HFF-Myc (cell line): ENCODE data around the gene IRS1.

Experiments used
- DNase-seq: peaks from one replicate; pipeline ENCODE4 v3.0.0-alpha.2; 2011; ENCODE audit warnings: low read depth; ENCODE audit errors: extremely low read depth
- H3K4me3 ChIP-seq: replicated peaks from 2 replicates; pipeline ENCODE4 v1.5.1; 2011; ENCODE audit warnings: low read depth, mild to moderate bottlenecking, control low read depth, low read length
- TF ChIP-seq, protein P1 (sequence below): IDR thresholded peaks from 2 replicates; pipeline ENCODE4 v1.5.1; 2012; ENCODE audit warnings: mild to moderate bottlenecking, low read depth, low read length, control low read depth; ENCODE audit errors: missing control alignments

The IRS1 gene

DNA sequence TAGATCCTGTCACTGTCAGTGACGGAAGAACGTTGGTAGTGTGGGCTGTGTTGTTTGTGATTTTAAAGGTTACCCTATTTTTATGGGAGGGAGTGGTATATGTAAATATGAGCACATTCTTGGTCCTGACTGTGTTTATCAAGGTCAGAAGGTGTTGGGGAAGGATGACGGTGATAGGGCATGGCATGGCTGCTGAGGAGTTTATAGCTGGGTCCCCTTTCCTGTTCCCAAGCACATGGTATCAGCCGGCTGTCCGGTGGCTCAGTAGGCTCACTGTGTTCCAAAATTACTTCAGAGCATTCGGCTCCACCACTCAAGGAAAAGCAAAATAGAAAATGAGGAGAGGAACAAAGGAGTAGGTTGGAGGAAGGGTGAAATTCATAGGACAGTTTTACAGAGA, 28.6 kb downstream of the IRS1 start:
- DNase-seq: no peak
- H3K4me3 ChIP-seq: no peak overlapping the region
- TF ChIP-seq, protein P1, sequence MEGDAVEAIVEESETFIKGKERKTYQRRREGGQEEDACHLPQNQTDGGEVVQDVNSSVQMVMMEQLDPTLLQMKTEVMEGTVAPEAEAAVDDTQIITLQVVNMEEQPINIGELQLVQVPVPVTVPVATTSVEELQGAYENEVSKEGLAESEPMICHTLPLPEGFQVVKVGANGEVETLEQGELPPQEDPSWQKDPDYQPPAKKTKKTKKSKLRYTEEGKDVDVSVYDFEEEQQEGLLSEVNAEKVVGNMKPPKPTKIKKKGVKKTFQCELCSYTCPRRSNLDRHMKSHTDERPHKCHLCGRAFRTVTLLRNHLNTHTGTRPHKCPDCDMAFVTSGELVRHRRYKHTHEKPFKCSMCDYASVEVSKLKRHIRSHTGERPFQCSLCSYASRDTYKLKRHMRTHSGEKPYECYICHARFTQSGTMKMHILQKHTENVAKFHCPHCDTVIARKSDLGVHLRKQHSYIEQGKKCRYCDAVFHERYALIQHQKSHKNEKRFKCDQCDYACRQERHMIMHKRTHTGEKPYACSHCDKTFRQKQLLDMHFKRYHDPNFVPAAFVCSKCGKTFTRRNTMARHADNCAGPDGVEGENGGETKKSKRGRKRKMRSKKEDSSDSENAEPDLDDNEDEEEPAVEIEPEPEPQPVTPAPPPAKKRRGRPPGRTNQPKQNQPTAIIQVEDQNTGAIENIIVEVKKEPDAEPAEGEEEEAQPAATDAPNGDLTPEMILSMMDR: no peak

DNA sequence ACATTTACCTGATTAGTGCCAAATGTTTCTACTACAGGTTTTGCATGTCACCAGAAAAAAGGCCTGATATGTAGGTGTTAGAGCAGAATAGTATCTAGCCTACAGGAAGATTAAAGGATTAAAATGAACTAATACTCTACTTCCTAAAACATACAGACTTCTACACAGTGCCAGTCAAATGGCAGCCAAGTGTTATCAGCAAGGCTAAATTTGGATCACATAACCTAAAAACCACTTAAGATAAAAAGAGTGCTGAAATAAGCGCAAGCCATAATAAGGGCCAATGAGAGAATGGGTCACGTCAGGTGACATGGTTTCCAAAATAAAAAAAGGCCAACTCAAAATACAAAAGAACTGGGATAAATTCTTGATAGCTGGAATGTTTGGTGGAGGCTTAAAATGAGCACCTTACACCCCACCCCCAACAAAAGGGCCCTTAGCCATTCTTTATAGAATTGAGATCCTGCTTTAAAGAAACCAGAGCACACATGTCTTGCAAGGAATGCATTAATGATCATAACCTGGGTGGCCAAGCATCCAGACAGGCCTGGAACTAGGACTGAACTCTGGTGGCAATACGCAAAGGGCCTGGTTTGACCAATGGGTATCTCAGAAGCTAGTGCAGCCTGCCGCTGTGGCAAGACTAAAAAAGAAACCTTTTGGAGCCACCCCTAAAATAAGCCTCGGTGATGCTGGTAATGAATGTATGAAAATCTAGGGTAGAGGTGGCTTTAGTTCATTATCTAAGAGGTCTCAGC, 32.4 kb downstream of the IRS1 start:
- no peak for DNase-seq
- H3K4me3 ChIP-seq: no peak overlapping the region
- TF ChIP-seq, protein P1: no peak

DNA sequence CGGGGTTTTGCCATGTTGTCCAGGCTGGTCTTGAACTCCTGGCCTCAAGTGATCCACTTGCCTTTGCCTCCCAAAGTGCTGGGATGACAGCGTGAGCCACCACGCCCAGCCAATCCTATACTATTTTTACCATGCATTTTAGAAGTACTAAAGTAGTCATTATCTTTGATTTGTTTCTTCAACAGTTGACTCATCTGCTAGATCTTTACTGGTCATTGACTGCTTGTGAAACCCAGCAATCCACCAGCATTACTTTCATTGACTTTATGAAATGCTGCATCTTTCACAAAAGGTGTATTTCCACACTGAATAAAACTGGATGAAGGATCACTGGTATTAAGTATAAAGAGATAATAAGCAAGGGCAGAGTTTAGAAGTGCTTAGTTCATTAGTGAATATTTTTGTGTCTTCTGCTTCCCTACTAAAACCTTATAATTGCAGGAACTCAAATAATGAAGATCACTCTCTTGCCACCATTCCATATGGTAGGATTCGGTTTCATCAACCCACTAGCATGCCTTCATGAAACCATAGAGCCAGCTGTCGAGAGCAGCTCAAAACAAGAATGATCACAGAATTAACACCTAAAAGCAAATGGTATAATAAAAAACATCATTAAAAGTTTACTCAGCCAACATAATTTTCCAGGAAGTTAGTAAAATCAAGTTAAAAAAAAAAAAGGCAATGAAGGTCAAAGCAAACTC, 33.1 kb downstream of the IRS1 start:
- TF ChIP-seq, protein P1: no peak
- no peak overlapping the region for H3K4me3 ChIP-seq
- DNase-seq: no peak

DNA sequence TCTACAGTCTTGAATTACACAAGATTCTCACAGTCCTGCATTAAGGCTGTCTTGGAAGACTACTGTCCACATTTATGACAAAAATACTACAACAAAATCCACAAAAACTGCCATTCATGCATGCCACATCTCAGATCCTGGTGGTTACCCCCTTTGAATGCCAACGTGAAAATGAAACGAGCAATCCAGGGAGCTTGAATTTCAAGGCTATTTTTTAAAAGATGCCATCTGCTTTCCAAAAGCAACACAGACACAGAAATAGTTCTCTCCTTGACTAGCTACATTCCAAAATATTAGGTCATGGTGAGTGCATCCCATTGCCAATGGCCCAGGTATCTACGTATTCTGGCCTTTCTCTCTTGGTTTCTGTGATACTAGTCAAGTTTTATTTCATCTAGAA, 36.3 kb downstream of the IRS1 start:
- TF ChIP-seq, protein P1: no peak
- no peak overlapping the region for H3K4me3 ChIP-seq

DNA sequence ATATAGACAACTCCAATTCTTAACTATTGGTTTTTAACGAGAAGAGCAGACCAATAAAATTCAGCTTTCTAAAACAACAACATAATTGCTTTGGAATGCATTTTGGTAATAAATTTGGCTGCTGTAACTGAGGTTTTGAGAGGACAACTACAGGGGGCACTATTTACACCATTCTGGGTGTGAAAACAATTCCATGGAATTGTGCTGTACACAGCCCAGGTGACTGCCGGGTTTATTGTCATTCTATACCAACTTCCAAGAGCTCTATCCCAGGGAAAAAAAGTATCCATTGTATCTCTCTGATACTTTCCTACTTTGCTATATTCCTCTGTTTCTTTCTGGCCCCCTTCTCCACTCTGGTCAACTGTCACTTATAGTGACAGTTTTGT, 38.4 kb downstream of the IRS1 start:
- no peak for DNase-seq
- TF ChIP-seq, protein P1: no peak

More for the DNA sequence above, 36.3 kb downstream of the IRS1 start:
- DNase-seq: no peak

DNA sequence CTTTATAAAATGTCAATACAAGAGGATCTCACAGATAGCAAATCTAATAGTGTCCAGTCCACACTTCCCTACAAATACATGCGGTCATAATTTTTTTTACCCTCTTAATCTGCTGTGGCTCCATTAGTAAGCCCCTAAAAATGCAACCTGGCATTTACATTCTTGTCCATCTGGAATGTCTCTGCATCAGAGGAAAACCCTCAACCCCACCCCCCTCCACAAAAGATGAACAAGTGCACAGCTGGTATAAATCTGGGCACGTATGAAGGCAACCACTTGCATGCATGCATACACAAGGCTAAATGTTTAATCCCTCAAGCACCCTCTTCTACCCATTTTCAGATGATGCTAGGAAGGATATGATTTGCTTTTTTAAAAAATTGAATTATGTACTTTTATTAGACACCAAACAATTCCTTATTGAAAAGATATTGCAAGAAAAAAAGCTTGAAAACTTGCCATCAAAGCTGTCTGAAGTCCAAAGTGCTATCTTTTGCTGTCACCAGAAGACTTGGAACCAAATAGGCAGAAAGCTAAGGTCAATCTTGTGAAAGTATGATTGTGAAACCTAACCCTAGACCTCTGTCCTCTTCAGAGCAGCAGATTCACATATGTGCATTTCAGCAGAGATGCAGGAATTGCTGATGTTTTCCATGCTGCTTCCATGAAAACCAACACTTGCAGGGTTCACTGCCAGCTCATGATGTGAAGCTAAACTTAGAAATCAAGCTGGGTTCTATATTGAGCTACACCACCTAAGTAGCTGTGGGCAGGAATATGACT, 39.0 kb downstream of the IRS1 start:
- TF ChIP-seq, protein P1: no peak
- peak; percentile 76 for DNase-seq
- H3K4me3 ChIP-seq: no peak overlapping the region

More for the DNA sequence above, 38.4 kb downstream of the IRS1 start:
- no peak overlapping the region for H3K4me3 ChIP-seq
